ENCODE results near the gene F10. TPM values are rescaled to one million over a fixed set of nuclear protein-coding genes. Genes with fewer than 3 reads are reported as not detected.

Gene F10
- total and polyA plus RNA-seq, 3 donors from 2014 or later, result 19.9 to 33.7 (median 31.9) TPM

DNA sequence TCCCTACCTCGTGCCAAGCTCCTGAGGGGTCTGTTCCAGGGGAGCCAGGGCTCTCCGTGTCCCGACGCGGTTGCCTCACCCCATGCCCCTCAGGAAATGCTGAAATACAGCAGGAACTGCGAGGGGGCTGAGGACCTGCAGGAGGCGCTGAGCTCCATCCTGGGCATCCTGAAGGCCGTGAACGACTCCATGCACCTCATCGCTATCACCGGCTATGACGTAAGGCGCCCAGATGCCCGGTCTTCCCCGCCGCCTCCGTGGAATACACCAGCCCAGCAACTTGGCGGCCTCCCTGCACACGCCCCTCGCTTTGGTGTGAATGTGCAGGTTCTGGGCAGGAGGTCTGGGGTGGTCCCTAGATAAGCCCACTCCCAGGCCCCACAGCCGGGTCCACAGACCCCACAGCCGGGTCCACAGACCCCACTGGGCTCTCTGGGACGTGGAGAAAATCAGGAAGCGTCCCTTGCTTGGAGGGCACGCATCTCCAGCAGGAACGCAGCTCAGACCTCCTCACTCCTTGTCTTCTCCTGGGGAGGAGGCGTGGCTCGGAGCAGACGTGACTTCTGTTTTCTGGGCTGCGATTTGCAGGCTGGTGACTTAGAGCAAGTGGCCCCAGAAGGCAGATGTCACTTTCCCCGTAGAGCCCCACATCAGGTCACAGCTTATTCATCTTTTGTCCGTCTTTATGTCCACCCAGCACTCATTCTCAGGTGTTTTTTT lies 36.4 kb upstream of the F10 start:
- intact Hi-C loops (cut with DNase I; ENCODE audit: low total_unique reads), result no loop called here
- Histone ChIP-seq H3K4me1 (no peaks in the 10 kb centered on the region), H3K36me3 (ENCODE audit: low read depth, missing control alignments) (no peaks in the 10 kb centered on the region), H3K27me3 (no peaks in the 10 kb centered on the region), H3K4me3 (no peak overlapping the region), H3K9me3 (no peaks in the 10 kb centered on the region), H3K27ac (no peak overlapping the region)
- 87 to 88% methylated on average over 17 to 32 of the region's 32 CpGs for WGBS, 2 donors
- no peak for TF ChIP-seq POLR2A (IDR thresholded peaks at IDR 0.05)
- TF ChIP-seq, protein P1, sequence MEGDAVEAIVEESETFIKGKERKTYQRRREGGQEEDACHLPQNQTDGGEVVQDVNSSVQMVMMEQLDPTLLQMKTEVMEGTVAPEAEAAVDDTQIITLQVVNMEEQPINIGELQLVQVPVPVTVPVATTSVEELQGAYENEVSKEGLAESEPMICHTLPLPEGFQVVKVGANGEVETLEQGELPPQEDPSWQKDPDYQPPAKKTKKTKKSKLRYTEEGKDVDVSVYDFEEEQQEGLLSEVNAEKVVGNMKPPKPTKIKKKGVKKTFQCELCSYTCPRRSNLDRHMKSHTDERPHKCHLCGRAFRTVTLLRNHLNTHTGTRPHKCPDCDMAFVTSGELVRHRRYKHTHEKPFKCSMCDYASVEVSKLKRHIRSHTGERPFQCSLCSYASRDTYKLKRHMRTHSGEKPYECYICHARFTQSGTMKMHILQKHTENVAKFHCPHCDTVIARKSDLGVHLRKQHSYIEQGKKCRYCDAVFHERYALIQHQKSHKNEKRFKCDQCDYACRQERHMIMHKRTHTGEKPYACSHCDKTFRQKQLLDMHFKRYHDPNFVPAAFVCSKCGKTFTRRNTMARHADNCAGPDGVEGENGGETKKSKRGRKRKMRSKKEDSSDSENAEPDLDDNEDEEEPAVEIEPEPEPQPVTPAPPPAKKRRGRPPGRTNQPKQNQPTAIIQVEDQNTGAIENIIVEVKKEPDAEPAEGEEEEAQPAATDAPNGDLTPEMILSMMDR (IDR thresholded peaks at IDR 0.05), result no peak
- no peak for DNase-seq

- no peak overlapping the region for H3K4me3 ChIP-seq
- WGBS, 2 donors, result 86 to 93% methylated on average over 29 to 39 of the region's 39 CpGs
- H3K9me3 ChIP-seq, result no peaks in the 10 kb centered on the region
- no peaks in the 10 kb centered on the region for H3K4me1 ChIP-seq
- intact Hi-C loops (cut with DNase I; ENCODE audit: low total_unique reads), result no loop called here
- no peaks in the 10 kb centered on the region for H3K36me3 ChIP-seq (ENCODE audit: low read depth, missing control alignments)
- no peak for TF ChIP-seq POLR2A (IDR thresholded peaks at IDR 0.05)
- TF ChIP-seq, protein P1 (IDR thresholded peaks at IDR 0.05), result no peak
- H3K27ac ChIP-seq, result no peak overlapping the region
- no peaks in the 10 kb centered on the region for H3K27me3 ChIP-seq
- DNase-seq, result no peak
These were observed 35.3 kb upstream of the F10 start for GRCh38 chr13:113086991-113087922.

DNA sequence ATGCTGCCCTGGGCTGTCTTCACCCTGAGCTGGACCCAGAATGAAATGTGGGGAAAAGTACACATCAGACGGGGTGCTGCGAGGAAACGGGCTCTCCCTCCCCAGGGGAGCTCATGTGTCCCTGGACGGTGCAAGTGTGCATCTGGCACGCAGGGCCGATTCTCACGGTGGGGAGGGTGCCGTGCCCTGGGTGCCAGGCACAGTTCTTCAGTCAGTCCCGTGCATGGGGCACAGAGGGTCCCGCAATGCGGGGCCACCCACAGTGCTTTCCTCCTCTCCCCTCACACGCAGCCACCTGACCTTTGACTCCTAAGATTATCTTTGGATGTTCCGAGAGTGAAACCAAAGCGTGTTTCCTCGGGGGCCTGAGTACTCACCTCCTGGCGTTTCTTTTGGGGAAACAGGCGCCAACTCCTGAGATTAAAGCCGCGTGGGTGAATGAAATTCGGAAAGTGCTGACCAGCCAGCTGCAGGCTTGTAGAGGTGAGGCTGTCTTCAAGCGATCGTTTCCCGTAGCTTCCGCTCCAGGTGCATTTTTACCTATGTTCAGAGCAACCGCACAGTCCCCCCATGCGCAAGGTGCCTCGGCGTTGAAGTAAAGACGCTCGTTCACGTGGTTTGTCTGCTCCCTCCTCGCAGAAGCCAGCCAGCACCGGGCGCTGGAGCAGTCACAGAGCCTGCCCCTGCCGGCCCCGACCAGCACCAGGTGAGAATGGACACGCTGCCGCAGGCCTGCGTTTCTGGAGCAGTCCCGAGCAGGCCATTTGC lies 34.5 kb upstream of the F10 start:
- 90 to 95% methylated on average over 38 to 40 of the region's 40 CpGs for WGBS, 2 donors
- Histone ChIP-seq H3K27ac (no peak overlapping the region), H3K4me3 (no peak overlapping the region), H3K27me3 (no peaks in the 10 kb centered on the region), H3K9me3 (no peaks in the 10 kb centered on the region), H3K4me1 (no peaks in the 10 kb centered on the region), H3K36me3 (ENCODE audit: low read depth, missing control alignments) (no peaks in the 10 kb centered on the region)
- no peak for TF ChIP-seq POLR2A (IDR thresholded peaks at IDR 0.05)
- TF ChIP-seq, protein P1 (IDR thresholded peaks at IDR 0.05), result no peak
- intact Hi-C loops (cut with DNase I; ENCODE audit: low total_unique reads), result no loop called here
- no peak for DNase-seq

GRCh38 chr13:113088691-113089020 lies 33.9 kb upstream of the F10 start:
- H3K4me3 ChIP-seq, result no peak overlapping the region
- H3K36me3 ChIP-seq (ENCODE audit: low read depth, missing control alignments), result no peaks in the 10 kb centered on the region
- TF ChIP-seq POLR2A (IDR thresholded peaks at IDR 0.05), result no peak
- TF ChIP-seq, protein P1 (IDR thresholded peaks at IDR 0.05), result no peak
- H3K9me3 ChIP-seq, result no peaks in the 10 kb centered on the region
- no peak for DNase-seq
- intact Hi-C loops (cut with DNase I; ENCODE audit: low total_unique reads), result no loop called here
- no peak overlapping the region for H3K27ac ChIP-seq
- no peaks in the 10 kb centered on the region for H3K27me3 ChIP-seq
- WGBS, 2 donors, result 90 to 94% methylated on average over 16 to 17 of the region's 17 CpGs
- H3K4me1 ChIP-seq, result no peaks in the 10 kb centered on the region
